ENCODE data around the gene FBXO48.

FBXO48 gene

DNA sequence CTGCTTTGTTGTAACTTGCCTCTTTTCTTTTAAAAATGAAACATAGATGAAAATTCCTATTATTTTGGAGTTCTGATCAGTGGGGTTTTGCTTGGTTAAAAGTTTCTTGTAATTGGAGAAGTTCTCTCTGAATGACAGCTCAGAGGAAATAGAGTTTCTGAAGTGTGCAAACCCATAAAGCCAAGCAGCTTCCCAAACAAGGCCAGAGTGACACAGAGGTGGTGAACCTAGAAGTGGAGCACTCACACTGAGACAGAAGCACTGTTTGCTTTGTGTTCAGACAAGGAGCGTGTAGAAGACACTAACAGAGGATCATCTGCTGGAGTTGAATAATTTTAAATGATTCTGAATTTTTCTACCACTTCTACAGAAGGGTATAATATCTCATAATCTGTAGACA is 49.2 kb downstream of the FBXO48 start:
- TF ChIP-seq, protein P1, sequence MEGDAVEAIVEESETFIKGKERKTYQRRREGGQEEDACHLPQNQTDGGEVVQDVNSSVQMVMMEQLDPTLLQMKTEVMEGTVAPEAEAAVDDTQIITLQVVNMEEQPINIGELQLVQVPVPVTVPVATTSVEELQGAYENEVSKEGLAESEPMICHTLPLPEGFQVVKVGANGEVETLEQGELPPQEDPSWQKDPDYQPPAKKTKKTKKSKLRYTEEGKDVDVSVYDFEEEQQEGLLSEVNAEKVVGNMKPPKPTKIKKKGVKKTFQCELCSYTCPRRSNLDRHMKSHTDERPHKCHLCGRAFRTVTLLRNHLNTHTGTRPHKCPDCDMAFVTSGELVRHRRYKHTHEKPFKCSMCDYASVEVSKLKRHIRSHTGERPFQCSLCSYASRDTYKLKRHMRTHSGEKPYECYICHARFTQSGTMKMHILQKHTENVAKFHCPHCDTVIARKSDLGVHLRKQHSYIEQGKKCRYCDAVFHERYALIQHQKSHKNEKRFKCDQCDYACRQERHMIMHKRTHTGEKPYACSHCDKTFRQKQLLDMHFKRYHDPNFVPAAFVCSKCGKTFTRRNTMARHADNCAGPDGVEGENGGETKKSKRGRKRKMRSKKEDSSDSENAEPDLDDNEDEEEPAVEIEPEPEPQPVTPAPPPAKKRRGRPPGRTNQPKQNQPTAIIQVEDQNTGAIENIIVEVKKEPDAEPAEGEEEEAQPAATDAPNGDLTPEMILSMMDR (IDR thresholded peaks at IDR 0.05; ENCODE audit: low read depth, low read length): no peak
- H3K4me3 ChIP-seq (ENCODE audit: low read depth, low read length): no peak overlapping the region

GRCh38 chr2:68416081-68416675 is 50.9 kb downstream of the FBXO48 start:
- no peak overlapping the region for H3K4me3 ChIP-seq (ENCODE audit: low read depth, low read length)
- TF ChIP-seq, protein P1 (IDR thresholded peaks at IDR 0.05; ENCODE audit: low read depth, low read length): no peak

DNA sequence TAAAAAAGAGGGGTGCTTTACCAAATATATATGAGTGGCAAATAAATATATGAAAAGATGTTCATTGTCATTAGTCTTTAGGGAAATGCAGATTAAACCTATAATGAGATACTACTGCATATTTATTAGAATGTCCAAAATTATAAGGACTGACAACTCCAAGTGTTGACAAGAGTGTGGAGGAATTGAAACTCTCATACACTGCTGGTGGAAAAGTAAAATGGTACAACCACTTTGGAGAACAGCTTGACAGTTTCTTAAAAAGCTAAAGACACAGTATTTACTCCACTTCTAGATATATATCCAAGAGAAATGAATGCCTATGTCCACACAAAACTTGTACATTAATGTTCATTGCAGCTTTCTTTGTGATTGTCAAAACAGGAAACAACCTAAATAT is 51.6 kb downstream of the FBXO48 start:
- TF ChIP-seq, protein P1 (IDR thresholded peaks at IDR 0.05; ENCODE audit: low read depth, low read length): no peak
- no peak overlapping the region for H3K4me3 ChIP-seq (ENCODE audit: low read depth, low read length)

- TF ChIP-seq, protein P1 (IDR thresholded peaks at IDR 0.05; ENCODE audit: low read depth, low read length): no peak
Measured at GRCh38 chr2:68414876-68415275, 52.2 kb downstream of the FBXO48 start.

GRCh38 chr2:68414452-68414851 is 52.6 kb downstream of the FBXO48 start:
- TF ChIP-seq, protein P1 (IDR thresholded peaks at IDR 0.05; ENCODE audit: low read depth, low read length): no peak
- H3K4me3 ChIP-seq (ENCODE audit: low read depth, low read length): no peak overlapping the region

More at GRCh38 chr2:68414876-68415275, 52.2 kb downstream of the FBXO48 start:
- H3K4me3 ChIP-seq (ENCODE audit: low read depth, low read length): no peak overlapping the region

DNA sequence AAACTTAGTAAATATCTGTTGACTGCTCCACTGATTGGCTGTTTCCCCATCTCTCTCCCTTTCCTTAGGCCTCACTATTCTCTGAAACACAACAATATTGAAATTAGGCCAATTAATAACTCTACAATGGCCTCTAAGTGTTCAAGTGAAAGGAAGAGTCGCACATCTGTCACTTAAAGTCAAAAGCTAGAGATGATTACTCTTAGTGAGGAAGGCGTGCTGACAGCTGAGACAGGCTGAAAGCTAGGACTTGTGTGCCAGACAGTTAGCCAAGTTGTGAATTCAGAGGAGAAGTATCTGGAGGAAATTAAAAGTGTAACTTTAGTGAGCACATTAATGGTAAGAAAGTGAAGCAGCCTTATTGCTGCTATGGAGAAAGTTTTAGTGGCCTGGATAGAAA is 53.6 kb downstream of the FBXO48 start:
- TF ChIP-seq, protein P1 (IDR thresholded peaks at IDR 0.05; ENCODE audit: low read depth, low read length): no peak
- no peak overlapping the region for H3K4me3 ChIP-seq (ENCODE audit: low read depth, low read length)

DNA sequence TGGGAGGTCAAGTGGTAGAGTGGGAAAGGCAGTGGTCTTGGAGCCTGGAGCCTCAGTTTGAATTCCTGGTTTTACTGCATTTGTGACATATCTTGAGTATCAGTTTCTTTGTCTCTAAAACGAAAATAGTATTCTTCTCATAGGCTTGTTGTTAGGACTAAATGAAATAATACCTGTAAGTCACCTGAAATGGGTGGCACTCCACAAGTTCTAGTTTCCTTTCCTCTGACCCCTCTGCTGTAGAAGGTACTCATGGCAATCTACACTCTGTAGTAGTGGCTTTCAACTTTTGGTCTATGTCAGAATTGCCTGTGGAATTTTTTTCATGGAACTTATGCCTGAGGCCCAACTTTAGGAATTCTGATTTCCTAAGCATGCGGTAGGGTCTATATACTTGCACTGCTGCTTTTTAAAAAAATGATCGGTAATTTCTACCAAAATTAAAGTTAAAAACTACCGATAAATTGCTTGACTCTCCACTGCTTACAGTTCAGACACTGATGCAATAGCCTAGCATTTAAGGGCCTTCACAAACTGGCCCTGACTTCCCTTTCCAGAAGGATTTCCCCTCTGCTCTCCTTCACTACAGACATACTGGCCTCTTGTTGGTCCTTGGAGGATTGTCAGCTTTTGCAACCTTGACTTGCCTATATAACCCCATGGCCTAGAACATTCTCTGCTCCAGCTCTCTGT is 54.8 kb downstream of the FBXO48 start:
- H3K4me3 ChIP-seq (ENCODE audit: low read depth, low read length): no peak overlapping the region
- TF ChIP-seq, protein P1 (IDR thresholded peaks at IDR 0.05; ENCODE audit: low read depth, low read length): no peak

Data from WI38 (cell line).